Measurements from ENCODE around the gene EEF1AKMT1. TPM values are rescaled to one million over a fixed set of nuclear protein-coding genes. Genes with fewer than 3 reads are reported as not detected.

The EEF1AKMT1 gene
- total and polyA plus RNA-seq, 2 experiments from 2014 or later = 3.2 to 7.6 TPM

- Histone ChIP-seq H3K4me2 (no peak overlapping the region), H3K79me2 (replicated peaks; ENCODE audit: insufficient read depth) (no peaks in the 10 kb centered on the region), H3K4me3 (no peak overlapping the region), H3K9me2 (ENCODE audit: insufficient read depth) (no peaks in the 10 kb centered on the region), H3K27me3 (ENCODE audit: insufficient read depth) (peaks cover 1% of the 10 kb centered on the region; the same call in 1 of the 2 replicates), H3K27ac (ENCODE audit: low read depth) (no peak overlapping the region), H3K36me3 (ENCODE audit: insufficient read depth) (no peaks in the 10 kb centered on the region), H4K20me1 (replicated peaks; ENCODE audit: insufficient read depth) (no peaks in the 10 kb centered on the region), H3F3A (replicated peaks; ENCODE audit: low read depth) (peaks cover 4% of the 10 kb centered on the region; the same call in 1 of the 2 replicates), H2AFZ (no peak overlapping the region), H3K4me1 (ENCODE audit: insufficient read depth) (peaks cover 5% of the 10 kb centered on the region)
- H3K36me3 Mint-ChIP-seq (ENCODE audit: low read depth) = no peaks in the 10 kb centered on the region; the same call in 2 of the 3 replicates
- H3K4me1 Mint-ChIP-seq = peaks cover 14% of the 10 kb centered on the region
- no peak for DNase-seq (ENCODE audit: low spot score)
- no peaks in the 10 kb centered on the region for H3K9me3 Mint-ChIP-seq
- H3K27me3 Mint-ChIP-seq (ENCODE audit: insufficient read depth, low read depth, poor library complexity) = peaks cover 28% of the 10 kb centered on the region
- no peak for ATAC-seq
- H3K27ac Mint-ChIP-seq = no peak overlapping the region
- H3K4me3 Mint-ChIP-seq = no peak overlapping the region
- no peak for TF ChIP-seq CTCF (conservative IDR thresholded peaks at IDR 0.05; ENCODE audit: low read depth in 2 of 2)
Observed at GRCh38 chr13:20708216-20708615, 65.5 kb downstream of the EEF1AKMT1 start.

- Mint-ChIP-seq H3K4me1 (peaks cover 13% of the 10 kb centered on the region), H3K27me3 (ENCODE audit: insufficient read depth, low read depth, poor library complexity) (peaks cover 35% of the 10 kb centered on the region), H3K4me3 (no peak overlapping the region), H3K9me3 (no peaks in the 10 kb centered on the region), H3K27ac (no peak overlapping the region), H3K36me3 (ENCODE audit: low read depth) (no peaks in the 10 kb centered on the region; the same call in 2 of the 3 replicates)
- no peaks in the 10 kb centered on the region for H3K9me2 ChIP-seq (ENCODE audit: insufficient read depth)
- no peak overlapping the region for H3K4me3 ChIP-seq
- no peak overlapping the region for H3K27ac ChIP-seq (ENCODE audit: low read depth)
- peaks cover 4% of the 10 kb centered on the region; the same call in 1 of the 2 replicates for H3F3A ChIP-seq (replicated peaks; ENCODE audit: low read depth)
- no peaks in the 10 kb centered on the region for H3K36me3 ChIP-seq (ENCODE audit: insufficient read depth)
- no peaks in the 10 kb centered on the region for H3K79me2 ChIP-seq (replicated peaks; ENCODE audit: insufficient read depth)
- H4K20me1 ChIP-seq (replicated peaks; ENCODE audit: insufficient read depth) = no peaks in the 10 kb centered on the region
- no peak for DNase-seq (ENCODE audit: low spot score)
- no peak for ATAC-seq
- H3K4me2 ChIP-seq = no peak overlapping the region
- TF ChIP-seq NANOG (IDR thresholded peaks at IDR 0.05; ENCODE audit: borderline replicate concordance) (no peak), STAT1 (IDR thresholded peaks at IDR 0.05; ENCODE audit: unreplicated experiment) (no peak), ZNF462 (CRISPR knock-in tag; IDR thresholded peaks at IDR 0.05) (no peak), POLR2AphosphoS5 (IDR thresholded peaks at IDR 0.05; ENCODE audit: low read depth) (no peak), ETS1 (IDR thresholded peaks at IDR 0.05) (no peak)
- peaks cover 17% of the 10 kb centered on the region for H3K27me3 ChIP-seq (ENCODE audit: insufficient read depth)
- H3K4me1 ChIP-seq (ENCODE audit: insufficient read depth) = peaks cover 7% of the 10 kb centered on the region
- H2AFZ ChIP-seq = no peak overlapping the region
Observed at GRCh38 chr13:20706661-20707060, 67.1 kb downstream of the EEF1AKMT1 start.

All from GM23338 (cell line).